HG02885 (cell line): ENCODE measurements around the gene MEAF6.
"Not testable (repeated sequence)": the region's sequence is repeated elsewhere in the genome, so short reads cannot be mapped to it uniquely, and the experiment has no call there.

Experiments
- ATAC-seq: cut with Tn5 transposase; IDR thresholded peaks from one replicate; pipeline ENCODE4 v1.9.1; 2021; ENCODE audit warnings: mild to moderate bottlenecking; ENCODE audit not compliant: unreplicated experiment, poor library complexity

Gene MEAF6

DNA sequence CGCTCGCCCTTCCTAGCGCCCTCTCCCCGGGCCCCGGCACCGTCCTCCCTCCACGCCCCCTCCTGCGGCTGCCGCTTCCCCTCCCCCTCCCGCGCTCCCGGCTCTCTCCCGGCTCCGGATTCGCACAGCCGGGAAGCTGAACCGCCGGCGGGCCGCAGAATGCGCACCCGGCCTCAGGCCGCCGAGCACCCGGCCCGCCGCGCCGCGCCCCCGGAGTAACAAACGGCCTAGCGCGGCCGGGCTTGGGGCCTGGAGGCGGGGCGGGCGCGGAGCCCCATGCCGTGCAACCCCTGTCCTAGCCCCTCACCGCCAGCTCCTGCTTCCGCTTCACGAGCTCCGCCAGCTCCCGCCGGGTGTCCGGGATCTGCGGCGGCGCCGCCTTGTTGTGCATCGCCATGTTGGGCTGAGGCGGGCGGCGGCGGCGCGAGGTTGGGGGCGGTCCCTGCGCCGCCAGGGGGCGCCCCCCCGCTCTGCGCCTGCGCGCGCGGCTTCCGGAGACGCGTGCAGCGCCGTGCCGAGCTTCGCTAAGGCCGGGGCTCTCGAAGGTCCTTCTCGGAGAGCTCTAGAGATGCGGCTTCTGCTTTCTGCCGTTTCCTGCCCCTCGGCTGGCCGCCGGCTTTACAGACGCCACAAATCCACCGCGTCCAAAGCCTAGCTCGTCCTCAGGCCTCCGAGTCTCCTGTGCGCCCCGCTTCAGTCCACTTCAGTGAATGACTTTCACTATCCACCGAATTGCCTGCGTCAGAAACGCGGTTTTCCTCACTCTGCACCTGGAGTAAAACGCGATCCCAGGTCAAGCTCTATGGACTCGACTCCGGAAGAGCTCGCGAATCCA, at the start of gene MEAF6:
Gene MEAF6, minus strand, starts transcription at position 417 of the 835 bp plus-strand sequence. Its CDS starts 20 bp downstream, at position 397.
- ATAC-seq: peak; percentile 92

DNA sequence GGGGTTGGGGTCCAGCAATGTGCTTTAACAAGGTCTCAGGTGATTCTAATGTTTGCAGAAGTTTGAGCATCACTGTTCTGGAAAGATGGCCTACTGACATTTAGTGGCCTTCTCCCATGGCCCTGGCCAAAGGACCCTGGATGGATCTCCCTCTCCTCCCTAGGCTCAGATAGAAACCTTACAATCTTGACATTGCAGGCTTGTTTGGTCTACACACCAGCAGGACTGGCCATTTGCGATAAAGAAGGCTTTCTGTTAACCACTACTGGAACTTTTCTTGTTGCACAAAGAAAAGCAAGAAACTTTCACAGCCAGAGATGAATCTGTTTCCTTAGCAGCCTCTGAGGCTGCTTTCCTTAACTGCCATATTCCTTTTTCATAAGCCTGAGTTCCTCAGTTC, 48.4 kb upstream of the MEAF6 start:
- ATAC-seq: no peak

DNA sequence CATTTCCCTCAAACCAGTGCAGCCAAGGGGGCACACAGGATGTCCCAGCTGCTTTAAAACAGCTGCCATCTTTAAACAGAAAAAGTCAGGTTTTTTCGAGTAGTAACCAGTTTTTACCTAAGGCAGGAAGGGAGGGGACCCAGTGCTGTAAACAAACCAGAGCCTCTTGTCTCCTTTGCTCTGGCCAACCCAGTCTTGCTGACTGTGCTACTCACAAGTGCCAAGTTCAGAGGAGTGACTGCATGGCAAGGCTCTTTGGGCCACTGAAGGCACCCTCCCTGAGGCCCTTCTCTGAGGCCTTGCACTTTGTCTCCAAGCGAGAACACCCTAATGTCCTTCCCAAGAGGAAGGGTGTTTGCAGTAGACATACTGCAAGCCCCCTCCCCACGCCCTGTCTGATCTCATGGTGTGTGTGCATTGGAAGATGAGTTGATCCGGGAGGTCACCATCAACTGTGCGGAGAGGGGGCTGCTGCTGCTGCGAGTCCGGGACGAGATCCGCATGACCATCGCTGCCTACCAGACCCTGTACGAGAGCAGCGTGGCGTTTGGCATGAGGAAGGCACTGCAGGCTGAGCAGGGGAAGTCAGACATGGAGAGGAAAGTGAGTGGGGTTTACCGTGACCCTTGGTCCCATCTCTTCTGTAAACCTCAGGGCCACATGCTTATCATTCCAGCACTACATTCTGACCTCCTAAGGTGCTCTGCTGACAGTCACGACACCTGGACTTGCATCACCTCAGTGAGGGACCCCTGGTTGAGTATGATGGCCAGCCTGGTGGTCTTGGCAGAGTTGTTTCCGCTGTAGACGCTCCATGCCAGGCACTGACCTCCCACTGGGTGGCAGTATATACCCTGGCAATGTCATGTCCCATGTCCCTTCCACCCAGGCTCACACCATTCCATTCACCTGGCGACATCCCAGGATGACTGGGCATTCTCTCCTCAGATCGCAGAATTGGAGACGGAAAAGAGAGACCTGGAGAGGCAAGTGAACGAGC, 46.9 kb upstream of the MEAF6 start:
- no peak for ATAC-seq

DNA sequence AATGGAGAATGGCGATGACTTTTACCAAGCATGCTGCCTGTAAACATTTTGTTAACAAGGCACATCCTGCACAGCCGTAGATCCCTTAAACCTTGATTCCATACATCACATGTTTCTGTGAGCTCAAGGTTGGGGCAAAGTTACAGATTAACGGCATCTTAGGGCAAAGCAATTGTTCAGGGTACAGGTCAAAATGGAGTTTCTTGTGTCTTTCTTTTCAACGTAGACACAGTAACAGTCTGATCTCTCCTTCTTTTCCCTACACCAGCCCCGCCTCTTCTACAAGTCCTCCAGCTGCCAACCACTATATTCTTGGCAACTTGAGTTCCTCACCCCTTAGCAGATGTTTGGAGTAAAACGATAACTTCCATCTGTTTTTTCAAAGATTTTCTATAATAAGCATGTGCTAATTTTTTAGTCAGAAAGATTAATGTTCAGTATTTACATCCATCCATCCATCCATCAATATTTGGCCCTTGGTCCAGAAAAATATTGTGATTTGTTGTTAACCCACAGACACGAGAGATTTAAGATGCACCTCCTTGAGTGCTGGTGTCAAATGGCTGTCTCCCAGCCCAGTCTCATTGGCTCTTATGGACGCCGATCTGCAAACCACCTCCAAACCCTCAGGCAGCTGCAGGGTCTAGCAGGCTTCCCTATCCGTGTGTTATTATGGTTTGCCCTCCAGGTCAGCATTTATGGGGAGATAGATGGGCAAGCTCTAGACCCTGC, 46.0 kb upstream of the MEAF6 start:
- ATAC-seq: no peak

DNA sequence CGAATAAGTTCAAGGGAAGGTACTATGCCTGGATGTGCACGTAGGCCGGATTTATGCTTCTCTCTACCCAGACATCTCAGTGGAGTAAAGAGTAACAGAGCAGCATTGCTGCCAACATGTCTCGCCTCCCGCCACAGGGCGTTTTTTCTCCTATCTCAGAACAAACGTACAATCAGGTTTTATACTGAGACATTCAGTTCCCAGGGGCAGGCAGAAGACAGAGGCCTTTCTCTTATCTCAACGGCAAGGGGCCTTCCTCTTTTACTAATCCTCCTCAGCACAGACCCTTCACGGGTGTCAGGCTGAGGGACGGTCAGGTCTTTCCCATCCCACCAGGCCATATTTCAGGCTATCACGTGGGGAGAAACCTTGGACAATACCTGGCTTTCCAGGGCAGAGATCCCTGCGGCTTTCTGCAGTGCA, 45.4 kb upstream of the MEAF6 start:
- ATAC-seq: not testable (repeated sequence)

DNA sequence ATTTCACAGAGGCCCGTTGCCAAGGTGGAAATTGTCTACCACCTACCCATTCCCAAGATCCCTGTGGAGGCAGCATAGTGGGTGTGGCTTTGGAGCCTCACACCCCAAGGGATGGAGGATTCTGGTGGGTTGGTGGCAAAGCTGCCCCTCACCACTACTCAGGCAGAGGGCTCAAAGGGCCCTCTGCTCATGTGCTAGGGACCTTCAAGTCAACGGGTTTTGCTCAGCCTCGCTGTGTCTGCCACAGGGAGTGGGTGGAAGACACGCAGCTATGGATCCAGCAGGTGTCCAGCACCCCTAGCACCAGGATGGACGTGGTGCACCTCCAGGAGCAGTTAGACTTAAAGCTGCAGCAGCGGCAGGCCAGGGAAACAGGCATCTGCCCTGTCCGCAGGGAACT, 44.5 kb upstream of the MEAF6 start:
- ATAC-seq: no peak

DNA sequence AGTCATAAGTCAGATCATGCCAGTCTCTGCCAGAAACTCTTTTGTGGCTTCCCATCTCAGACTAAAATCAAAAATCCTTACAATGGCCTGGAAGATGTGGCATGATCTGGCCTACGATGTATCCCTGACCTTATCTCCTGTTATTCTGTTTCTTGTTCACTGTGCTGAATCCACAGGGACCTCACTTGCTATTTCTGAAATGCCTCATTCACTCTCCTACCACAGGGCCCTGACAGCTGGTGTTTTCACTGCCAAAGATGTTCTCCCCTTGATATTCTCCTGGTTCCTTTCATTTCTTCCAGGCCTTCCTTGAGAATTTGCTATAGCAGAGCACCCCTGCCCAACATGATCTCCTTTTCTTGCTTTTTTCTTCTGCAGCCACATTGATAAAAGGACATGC, 43.8 kb upstream of the MEAF6 start:
- no peak for ATAC-seq

DNA sequence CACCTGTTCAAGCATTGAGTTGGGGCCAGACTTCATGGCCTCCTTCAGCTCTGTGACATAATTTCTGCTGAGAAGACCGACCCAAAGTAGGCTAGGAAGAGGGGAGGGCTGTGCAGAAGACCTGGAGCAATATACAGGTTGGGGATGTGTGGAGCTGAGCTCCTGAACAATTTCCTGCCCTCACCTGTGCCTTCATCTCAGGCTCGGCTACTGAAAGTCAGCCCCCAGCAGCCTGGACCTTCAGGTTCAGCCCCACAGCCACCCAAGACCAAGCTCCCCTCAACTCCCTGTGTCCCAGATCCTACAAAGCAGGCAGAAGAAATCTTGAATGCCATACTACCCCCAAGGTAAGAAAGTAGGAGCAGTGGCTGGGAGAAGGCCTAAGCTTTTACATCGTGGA, 42.8 kb upstream of the MEAF6 start:
- ATAC-seq: no peak

DNA sequence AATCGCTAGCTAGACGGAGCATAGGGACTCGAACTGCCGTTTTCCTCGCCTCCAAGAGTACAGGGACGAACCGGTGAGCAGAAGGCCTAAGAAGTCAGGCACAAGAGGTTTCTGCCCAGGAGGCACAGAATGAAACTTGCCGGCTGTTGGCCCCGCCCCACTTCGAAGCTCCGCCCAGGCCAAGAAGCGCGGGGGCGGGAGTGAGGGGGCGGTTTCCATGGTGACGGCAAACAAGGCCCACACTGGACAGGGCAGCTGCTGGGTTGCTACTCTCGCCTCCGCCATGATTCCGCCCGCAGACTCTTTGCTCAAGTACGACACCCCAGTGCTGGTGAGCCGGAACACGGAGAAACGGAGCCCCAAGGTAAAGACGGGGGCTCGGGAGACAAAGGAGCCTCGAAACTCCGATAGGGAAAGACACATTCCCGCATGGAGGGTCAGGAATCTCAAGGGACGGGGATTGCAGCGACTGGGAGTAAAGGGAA, 42.2 kb upstream of the MEAF6 start, which contains the start of gene DNALI1:
Gene DNALI1, plus strand, starts transcription at position 229 of the 485 bp plus-strand sequence. Its CDS starts 55 bp downstream, at position 284.
- ATAC-seq: no peak

DNA sequence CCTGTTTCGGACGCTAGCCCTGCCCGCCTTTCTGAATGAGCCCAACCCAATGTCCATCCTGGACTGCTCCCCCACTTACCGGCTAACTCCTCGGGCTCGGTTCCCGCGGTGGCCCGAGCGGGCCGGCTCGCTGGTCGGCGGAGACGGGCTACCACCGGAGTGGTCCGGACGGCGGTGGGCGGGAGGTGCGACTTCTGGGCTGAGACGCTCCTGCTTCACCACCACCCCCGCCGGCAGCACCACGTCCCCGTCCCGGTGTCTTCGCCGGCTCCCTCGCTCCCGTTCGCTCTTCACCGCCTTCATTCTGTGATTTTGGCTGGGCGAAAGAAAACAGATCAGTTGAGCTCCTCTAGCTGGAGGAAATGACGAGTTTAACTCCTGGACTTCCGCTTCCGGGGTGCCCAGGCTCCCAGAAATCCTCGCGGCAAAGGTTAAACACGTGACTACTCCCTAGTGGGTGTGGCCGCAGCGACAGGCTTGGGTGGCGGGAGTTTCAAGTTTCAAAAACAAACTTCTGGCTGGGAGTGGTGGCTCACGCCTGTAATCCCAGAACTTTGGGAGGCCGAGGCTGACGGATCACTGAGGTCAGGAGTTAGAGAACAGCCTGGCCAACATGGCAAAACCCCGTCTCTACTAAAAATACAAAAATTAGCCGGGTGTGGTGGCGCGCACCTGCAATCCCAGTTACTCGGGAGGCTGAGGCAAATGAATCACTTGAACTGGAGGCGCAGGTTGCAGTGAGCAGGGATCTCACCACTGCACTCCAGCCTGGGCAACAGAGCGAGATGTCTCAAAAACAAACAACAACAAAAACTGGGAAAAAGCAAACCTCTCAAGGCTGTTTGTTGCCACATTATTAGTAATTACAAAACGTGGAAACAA, 39.6 kb upstream of the MEAF6 start, which contains the start of gene SNIP1:
Gene SNIP1, minus strand, starts transcription at position 367 of the 882 bp plus-strand sequence. Its CDS starts 64 bp downstream, at position 303.
- peak; percentile 81 for ATAC-seq

DNA sequence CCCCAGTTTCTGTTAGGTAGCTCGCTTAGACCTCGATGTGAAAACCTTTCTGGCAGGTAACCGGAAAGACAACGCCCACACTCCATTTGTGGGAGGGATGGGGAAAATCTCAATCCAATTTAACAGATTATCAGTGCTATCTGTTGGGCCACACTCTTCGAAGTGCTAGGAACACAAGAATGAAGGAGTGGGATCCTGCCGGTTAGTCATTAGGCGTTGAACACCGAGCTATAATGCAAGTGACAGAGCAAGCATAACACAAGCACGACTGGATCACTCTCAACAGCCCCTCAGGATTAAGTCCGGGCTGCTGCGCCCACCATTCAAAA, 39.0 kb upstream of the MEAF6 start:
- no peak for ATAC-seq

DNA sequence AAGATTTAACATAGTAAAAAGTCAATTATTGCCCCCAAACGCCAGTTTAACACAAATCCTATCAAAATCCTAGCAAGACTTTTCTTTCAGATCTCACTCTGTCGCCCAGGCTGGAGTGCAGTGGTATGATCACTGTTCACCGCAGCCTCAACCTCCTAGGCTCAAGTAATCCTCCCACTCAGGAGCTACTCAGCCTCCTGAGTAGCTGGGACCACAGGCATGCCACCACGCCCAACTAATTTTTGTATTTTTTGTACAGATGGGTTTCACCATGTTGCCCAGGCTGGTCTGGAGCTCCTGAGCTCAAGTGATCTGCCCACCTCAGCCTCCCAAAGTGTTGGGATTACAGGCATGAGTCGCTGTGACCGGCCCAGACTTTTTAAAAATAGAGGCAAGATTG, 34.8 kb upstream of the MEAF6 start:
- ATAC-seq: no peak

DNA sequence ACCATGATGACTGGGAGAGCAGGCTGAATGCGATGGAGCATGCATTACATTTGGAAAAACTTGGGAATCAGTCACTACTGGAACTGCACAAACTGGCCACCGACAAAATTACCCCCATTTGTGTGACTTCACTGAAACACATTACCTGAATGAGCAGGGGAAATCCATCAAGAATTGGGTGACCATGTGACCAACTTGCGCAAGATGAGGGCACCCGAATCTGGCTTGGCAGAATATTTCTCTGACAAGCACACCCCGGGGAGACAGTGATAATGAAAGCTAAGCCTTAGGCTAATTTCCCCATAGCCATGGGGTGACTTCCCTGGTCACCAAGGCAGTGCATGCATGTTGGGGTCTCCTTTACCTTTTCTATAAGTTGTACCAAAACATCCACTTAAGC, 30.5 kb upstream of the MEAF6 start:
- no peak for ATAC-seq

DNA sequence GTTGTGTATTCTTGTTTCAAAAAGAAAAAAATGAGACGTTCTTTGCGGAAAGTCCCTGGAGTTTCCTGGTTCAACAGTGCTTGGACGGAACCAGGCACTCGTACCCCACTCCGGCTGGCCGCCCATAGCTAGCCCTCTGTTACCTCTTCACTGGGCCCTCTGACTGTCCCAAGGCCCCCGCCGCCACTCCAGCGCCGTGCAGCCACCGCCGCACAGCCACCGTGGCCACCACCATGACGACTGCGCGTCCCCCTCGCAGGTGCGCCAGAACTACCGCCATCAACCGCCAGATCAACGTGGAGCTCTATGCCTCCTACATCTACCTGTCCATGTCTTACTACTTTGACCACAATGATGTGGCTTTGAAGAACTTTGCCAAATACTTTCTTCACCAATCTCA, 30.0 kb upstream of the MEAF6 start:
- ATAC-seq: no peak

DNA sequence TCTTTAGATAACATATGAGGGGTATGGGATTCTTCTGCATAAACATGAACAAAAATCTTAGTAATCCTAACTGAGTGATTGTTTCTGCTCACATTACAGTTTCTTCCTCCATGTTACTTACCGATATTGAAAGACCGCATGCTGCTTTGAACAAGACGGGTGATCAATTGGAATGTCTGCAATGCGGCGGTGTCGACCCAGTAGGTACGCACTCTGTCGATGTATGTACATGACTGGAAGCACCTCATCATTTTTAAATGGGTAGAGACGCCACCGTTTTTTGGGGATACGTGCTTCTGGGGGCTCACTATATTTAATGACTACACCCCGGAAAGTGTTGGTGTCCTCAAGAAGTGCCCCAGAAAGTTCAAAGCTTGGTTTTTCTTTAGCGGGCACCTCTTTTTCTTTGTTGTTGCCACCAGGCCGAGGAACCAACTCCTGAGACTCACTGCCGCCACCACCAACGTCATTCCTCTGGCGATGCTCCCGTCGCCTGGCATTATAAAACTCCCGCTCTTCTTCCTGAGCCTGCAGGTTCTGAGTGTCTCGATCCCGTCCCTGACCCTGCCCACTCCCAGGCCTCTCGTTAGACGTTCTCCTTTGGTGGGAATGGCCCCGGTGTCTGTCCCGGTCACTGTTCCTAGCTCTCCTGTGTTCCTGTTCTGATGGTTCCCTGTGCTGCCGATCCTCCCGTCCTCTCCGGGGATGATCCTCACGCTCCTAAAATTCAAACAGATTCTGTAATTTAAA, 25.6 kb upstream of the MEAF6 start:
- no peak for ATAC-seq

DNA sequence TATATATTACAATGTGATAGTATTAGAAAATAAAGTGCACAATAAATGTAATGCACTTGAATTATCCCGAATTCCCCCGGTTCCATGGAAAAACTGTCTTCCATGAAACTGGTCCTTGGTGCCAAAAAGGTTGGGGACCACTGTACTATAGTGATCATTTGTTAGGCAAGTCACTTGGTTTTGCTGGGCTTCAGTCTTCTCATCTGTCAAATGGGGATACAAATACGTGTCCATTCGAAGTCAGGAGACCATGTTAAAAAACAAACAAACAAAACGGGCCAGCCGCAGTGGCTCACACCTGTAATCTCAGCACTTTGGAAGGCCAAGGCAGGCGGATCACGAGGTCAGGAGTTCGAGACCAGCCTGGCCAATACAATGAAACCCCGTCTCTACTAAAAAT, 24.6 kb upstream of the MEAF6 start:
- ATAC-seq: not testable (repeated sequence)

DNA sequence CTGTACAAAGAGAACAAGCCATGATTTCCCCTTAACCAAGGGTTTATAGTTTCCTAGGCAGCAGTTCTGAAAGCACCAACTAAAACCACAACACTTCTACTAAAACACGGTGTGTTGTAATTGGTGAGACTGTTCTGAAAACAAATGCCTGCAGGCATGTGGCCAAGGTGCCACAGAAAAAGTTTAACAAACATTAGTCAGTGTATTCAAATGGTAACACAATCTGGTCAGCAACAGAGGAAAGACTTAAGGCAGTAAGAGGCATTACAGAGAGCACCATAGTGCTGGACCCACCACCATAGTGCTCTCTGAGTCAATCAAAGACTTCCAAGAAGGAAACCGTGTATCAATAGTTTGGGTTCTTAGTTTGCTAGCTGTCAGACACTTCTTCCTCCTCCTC, 22.8 kb upstream of the MEAF6 start:
- no peak for ATAC-seq

DNA sequence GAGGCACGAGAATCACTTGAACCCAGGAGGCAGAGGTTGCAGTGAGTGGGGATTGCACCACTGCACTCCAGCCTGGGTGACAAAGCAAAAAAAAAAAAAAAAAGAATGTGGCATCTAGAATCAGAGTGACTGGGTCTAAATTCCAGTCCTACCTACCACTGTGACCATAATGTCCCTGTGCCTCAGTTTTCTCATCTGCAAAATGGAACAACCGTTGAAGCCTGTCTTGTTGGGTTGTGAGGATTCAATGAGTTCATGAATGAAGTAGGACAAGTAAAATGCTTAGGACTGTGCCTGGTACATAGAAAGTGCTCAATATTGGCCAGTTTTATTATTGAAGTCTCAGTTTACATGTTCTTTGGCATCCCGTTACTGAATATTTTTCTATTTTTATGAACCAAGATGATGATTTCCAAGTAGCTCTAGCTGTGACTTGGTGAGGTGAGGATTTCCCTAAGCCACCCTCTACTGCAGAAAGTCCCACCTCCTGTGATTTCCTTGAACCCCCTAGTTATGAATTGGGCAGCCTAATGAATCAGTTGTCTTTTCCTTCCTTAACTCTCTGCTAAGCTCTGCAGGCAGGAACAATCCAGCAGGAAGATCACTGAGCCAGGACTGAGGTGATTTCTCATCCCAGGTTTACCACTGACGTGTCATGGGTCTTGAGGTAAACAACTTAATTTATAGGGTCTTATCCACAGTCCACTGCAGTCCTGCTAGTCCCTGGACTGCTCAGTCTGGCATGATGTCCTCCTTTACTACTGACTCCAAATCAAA, 18.9 kb upstream of the MEAF6 start:
- no peak for ATAC-seq
